HepG2 (cell line): Measurements from ENCODE around the gene UTP25. TPM values are rescaled to one million over a fixed set of nuclear protein-coding genes. Genes with fewer than 3 reads are reported as not detected.

ENCODE experiments used
- ATAC-seq: fragments of 200-7000 bp; cut with Tn5 transposase; 3 replicates; pipeline ENCODE4 v1.9.1; 2020; ENCODE audit warnings: mild to moderate bottlenecking, moderate library complexity
- BruUV-seq: library from RNA; stranded (reverse); fragments of 400-500 nt; replicated peaks from 2 replicates; lab custom pipeline; 2021; lab: Mats Ljungman, UMichigan
- CTCF ChIA-PET: fragments of 300-600 bp; formaldehyde crosslinking; extraction: SDS; loops from one replicate; lab custom pipeline; 2021; ENCODE audit warnings: low total read pairs, inconsistent platforms, low intra/inter-chr PET ratio; lab: Yijun Ruan, JAX
- POLR2A ChIA-PET: fragments of 350-600 bp; sonication (Branson Sonifier 250); formaldehyde crosslinking; loops from one replicate; lab custom pipeline; 2020; ENCODE audit warnings: antibody characterized with exemption, inconsistent platforms; lab: Yijun Ruan, JAX
- DNase-seq: peaks from one replicate; pipeline ENCODE4 v3.0.0-alpha.2; 2015; ENCODE audit warnings: low spot score
- FAIRE-seq: peaks from 3 replicates; lab custom pipeline; 2011; peaks lifted over from hg19 to GRCh38; lab: Jason Lieb, UNC
- H2AFZ ChIP-seq: one replicate; pipeline ENCODE4 v1.6.1; 2011; ENCODE audit warnings: low read length, inconsistent platforms
- H3K27ac ChIP-seq: fragments of 300-600 bp; 3 replicates; pipeline ENCODE4 v1.8.0; 2011; ENCODE audit warnings: mixed run types, mild to moderate bottlenecking, mixed read lengths, low read length, inconsistent platforms; ENCODE audit not compliant: insufficient read depth; ENCODE audit errors: extremely low read length
- H3K27me3 ChIP-seq, 2 experiments: fragments of 200-600 bp in 1 of 2; 2 replicates in 1 of 2; 3 replicates in 1 of 2; pipeline versions ENCODE4 v1.6.0 to v1.8.0; 2011; ENCODE audit warnings: low read length in 2 of 2, mild to moderate bottlenecking in 2 of 2, moderate library complexity in 2 of 2, inconsistent platforms in 1 of 2; ENCODE audit not compliant: insufficient read depth in 2 of 2, control insufficient read depth in 1 of 2
- H3K36me3 ChIP-seq, 2 experiments: fragments of 200-600 bp in 1 of 2; replicated peaks in 1 of 2; 2 replicates in 1 of 2; 3 replicates in 1 of 2; pipeline versions ENCODE4 v1.5.1 to v1.8.0; 2011; ENCODE audit warnings: low read length in 2 of 2, inconsistent platforms in 1 of 2; ENCODE audit not compliant: insufficient read depth in 2 of 2, control insufficient read depth in 1 of 2
- H3K4me1 ChIP-seq: 2 replicates; pipeline ENCODE4 v1.5.1; 2012; ENCODE audit warnings: low read length, inconsistent platforms; ENCODE audit not compliant: insufficient read depth
- H3K4me2 ChIP-seq: 2 replicates; pipeline ENCODE4 v1.6.0; 2011; ENCODE audit warnings: low read depth, low read length, inconsistent platforms
- H3K4me3 ChIP-seq, 3 experiments: fragments of 200-600 bp in 1 of 3; sonication (generic), shearing (Covaris generic) in 1 of 3; replicated peaks in 1 of 3; 2 replicates each; pipeline ENCODE4 v1.5.1; 2011 to 2016; ENCODE audit warnings: low read length in 3 of 3, inconsistent platforms in 2 of 3, low read depth in 2 of 3, mild to moderate bottlenecking in 2 of 3, control low read depth in 1 of 3, mixed read lengths in 1 of 3; ENCODE audit not compliant: insufficient read depth in 1 of 3
- H3K79me2 ChIP-seq: one replicate; pipeline ENCODE4 v1.6.1; 2011; ENCODE audit warnings: low read length, inconsistent platforms; ENCODE audit not compliant: insufficient read depth
- H3K9ac ChIP-seq: 2 replicates; pipeline ENCODE4 v1.6.0; 2011; ENCODE audit warnings: mild to moderate bottlenecking, low read depth, low read length, inconsistent platforms; ENCODE audit not compliant: insufficient read depth
- H3K9me3 ChIP-seq: 2 replicates; pipeline ENCODE4 v1.5.1; 2012; ENCODE audit warnings: mild to moderate bottlenecking, low read length
- H4K20me1 ChIP-seq: 2 replicates; pipeline ENCODE4 v1.6.0; 2011; ENCODE audit warnings: inconsistent platforms, mild to moderate bottlenecking, low read length, moderate library complexity; ENCODE audit not compliant: insufficient read depth
- ATM ChIP-seq: fragments of 450-650 bp; IDR thresholded peaks from 2 replicates; pipeline ENCODE4 v1.7.1; 2017; ENCODE audit warnings: mild to moderate bottlenecking, borderline replicate concordance
- ELF1 ChIP-seq: sonication (generic); formaldehyde crosslinking; IDR thresholded peaks from 2 replicates; pipeline ENCODE4 v1.4.0; 2020; ENCODE audit warnings: missing genetic modification reagents
- MIER3 ChIP-seq: IDR thresholded peaks from 2 replicates; pipeline ENCODE4 v1.6.1; 2016; ENCODE audit warnings: missing compliant biosample characterization, borderline replicate concordance
- TFAP4 ChIP-seq: sonication (generic); IDR thresholded peaks from 2 replicates; pipeline ENCODE4 v1.6.1; 2016; ENCODE audit warnings: low read depth, borderline replicate concordance
- TFDP1 ChIP-seq: IDR thresholded peaks from 2 replicates; pipeline ENCODE4 v1.6.1; 2016; ENCODE audit warnings: missing compliant biosample characterization, missing genetic modification reagents, borderline replicate concordance
- ZNF136 ChIP-seq: sonication (generic); formaldehyde crosslinking; IDR thresholded peaks from 2 replicates; pipeline ENCODE4 v1.8.1; 2022; ENCODE audit warnings: low read depth, mild to moderate bottlenecking, moderate library complexity, missing genetic modification reagents
- ZNF496 ChIP-seq: sonication (generic); formaldehyde crosslinking; IDR thresholded peaks from 2 replicates; pipeline ENCODE4 v1.8.1; 2023; ENCODE audit warnings: mild to moderate bottlenecking, moderate library complexity, missing genetic modification reagents; ENCODE audit not compliant: insufficient replicate concordance
- ZNF775 ChIP-seq: sonication (generic); formaldehyde crosslinking; IDR thresholded peaks from 2 replicates; pipeline ENCODE4 v1.4.0; 2020; ENCODE audit warnings: missing genetic modification reagents, mild to moderate bottlenecking, moderate library complexity, borderline replicate concordance
- WGBS: methylation state at CpG from one replicate; pipeline ENCODE4 v1.1.6; 2017; ENCODE audit warnings: low lambda C conversion rate; 5-methylcytosine and 5-hydroxymethylcytosine counted together
- in situ Hi-C: cut with HindIII; loops from 2 replicates; pipeline ENCODE4 v1.10.0; 2017; ENCODE audit warnings: low pct_unique_long_range_greater_than_20kb; ENCODE audit not compliant: extremely low pct_ligation_motif_present
- intact Hi-C: fragments of 100-400 bp; cut with micrococcal nuclease; formaldehyde crosslinking; loops from one replicate; pipeline ENCODE4 v1.10.0; 2022; ENCODE audit not compliant: unreplicated experiment
- polyA plus RNA-seq, 8 experiments: library from polyadenylated mRNA; depleted of rRNA in 3 of 8; stranded (reverse) in 7 of 8; unstranded in 1 of 8; fragments of >200 nt; fragmentation: Illumina TruSeq in 4 of 8; extraction: Trizol in 4 of 8; gene quantifications; 2 replicates each; pipeline versions ENCODE4 v1.2.1 to v1.2.3, GENCODE V29; 2011 to 2016; ENCODE audit warnings: low read depth in 4 of 8, missing spikeins in 1 of 8, mixed read lengths in 1 of 8; ENCODE audit not compliant: insufficient read depth in 1 of 8
- total RNA-seq, 5 experiments: library from RNA; depleted of rRNA; stranded (reverse); fragments of >200 nt; fragmentation: Illumina TruSeq; extraction: Trizol; gene quantifications; 2 replicates each; pipeline ENCODE4 v1.2.3, GENCODE V29; 2016; ENCODE audit warnings: low read depth in 1 of 5

UTP25 gene
- total and polyA plus RNA-seq, 2 of the 13 experiments (the other 11 are each of a cell fraction or from before 2014, with no cell fraction given) = 4.8 to 5.7 TPM

- H2AFZ ChIP-seq = no peak overlapping the region
- 0% methylated on average over 1 of the region's 1 CpG for WGBS
- H3K79me2 ChIP-seq = no peaks in the 10 kb centered on the region
- no peaks in the 10 kb centered on the region for H3K9me3 ChIP-seq
- no peaks in the 10 kb centered on the region for H3K36me3 ChIP-seq
- H3K27me3 ChIP-seq = peaks cover 0 to 10% of the 10 kb centered on the region in 2 experiments; a peak in 1 of 5 replicates
- no peaks in the 10 kb centered on the region for H4K20me1 ChIP-seq
- BruUV-seq = no TSS peak
- no peak overlapping the region for H3K4me2 ChIP-seq
- ChIA-PET POLR2A (no interaction called here), CTCF (no interaction called here)
- H3K4me3 ChIP-seq = no peak overlapping the region
- in situ Hi-C loops (no loop called here), intact Hi-C loops (no loop called here)
- DNase-seq (no peak), FAIRE-seq (no peak), ATAC-seq (no peak)
- no peak overlapping the region for H3K27ac ChIP-seq
- H3K4me1 ChIP-seq = no peaks in the 10 kb centered on the region
- no peak overlapping the region for H3K9ac ChIP-seq
- no peak for TF ChIP-seq ATM
- TF ChIP-seq MIER3 (CRISPR knock-in tag) = no peak
- no peak for TF ChIP-seq ELF1 (CRISPR knock-in tag)
- no peak for TF ChIP-seq ZNF775 (CRISPR knock-in tag)
- no peak for TF ChIP-seq ZNF136
- no peak for TF ChIP-seq TFDP1
- TF ChIP-seq TFAP4 = no peak
- no peak for TF ChIP-seq ZNF496 (CRISPR knock-in tag)
Measured at GRCh38 chr1:209883341-209883971, 55.7 kb downstream of the UTP25 start.
